ENCODE results near the gene SLAMF7.
"Not testable (repeated sequence)": the region's sequence is repeated elsewhere in the genome, so short reads cannot be mapped to it uniquely, and the experiment has no call there.

SLAMF7 gene

GRCh38 chr1:160779626-160780397 is 40.8 kb downstream of the SLAMF7 start:
- TF ChIP-seq, protein P1, sequence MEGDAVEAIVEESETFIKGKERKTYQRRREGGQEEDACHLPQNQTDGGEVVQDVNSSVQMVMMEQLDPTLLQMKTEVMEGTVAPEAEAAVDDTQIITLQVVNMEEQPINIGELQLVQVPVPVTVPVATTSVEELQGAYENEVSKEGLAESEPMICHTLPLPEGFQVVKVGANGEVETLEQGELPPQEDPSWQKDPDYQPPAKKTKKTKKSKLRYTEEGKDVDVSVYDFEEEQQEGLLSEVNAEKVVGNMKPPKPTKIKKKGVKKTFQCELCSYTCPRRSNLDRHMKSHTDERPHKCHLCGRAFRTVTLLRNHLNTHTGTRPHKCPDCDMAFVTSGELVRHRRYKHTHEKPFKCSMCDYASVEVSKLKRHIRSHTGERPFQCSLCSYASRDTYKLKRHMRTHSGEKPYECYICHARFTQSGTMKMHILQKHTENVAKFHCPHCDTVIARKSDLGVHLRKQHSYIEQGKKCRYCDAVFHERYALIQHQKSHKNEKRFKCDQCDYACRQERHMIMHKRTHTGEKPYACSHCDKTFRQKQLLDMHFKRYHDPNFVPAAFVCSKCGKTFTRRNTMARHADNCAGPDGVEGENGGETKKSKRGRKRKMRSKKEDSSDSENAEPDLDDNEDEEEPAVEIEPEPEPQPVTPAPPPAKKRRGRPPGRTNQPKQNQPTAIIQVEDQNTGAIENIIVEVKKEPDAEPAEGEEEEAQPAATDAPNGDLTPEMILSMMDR (IDR thresholded peaks at IDR 0.05; ENCODE audit: control insufficient read depth, extremely low read depth, insufficient read depth): no peak
- H3K4me3 ChIP-seq (ENCODE audit: low read depth, low read length): no peak overlapping the region
- DNase-seq (ENCODE audit: low read depth): no peak

- no peak overlapping the region for H3K4me3 ChIP-seq (ENCODE audit: low read depth, low read length)
- TF ChIP-seq, protein P1 (IDR thresholded peaks at IDR 0.05; ENCODE audit: control insufficient read depth, extremely low read depth, insufficient read depth): no peak
- no peak for DNase-seq (ENCODE audit: low read depth)
Measured at GRCh38 chr1:160780398-160780755, 41.3 kb downstream of the SLAMF7 start.

- H3K4me3 ChIP-seq (ENCODE audit: low read depth, low read length): no peak overlapping the region
- no peak for DNase-seq (ENCODE audit: low read depth)
- TF ChIP-seq, protein P1 (IDR thresholded peaks at IDR 0.05; ENCODE audit: control insufficient read depth, extremely low read depth, insufficient read depth): no peak
Measured at GRCh38 chr1:160781186-160781766, 42.2 kb downstream of the SLAMF7 start.

DNA sequence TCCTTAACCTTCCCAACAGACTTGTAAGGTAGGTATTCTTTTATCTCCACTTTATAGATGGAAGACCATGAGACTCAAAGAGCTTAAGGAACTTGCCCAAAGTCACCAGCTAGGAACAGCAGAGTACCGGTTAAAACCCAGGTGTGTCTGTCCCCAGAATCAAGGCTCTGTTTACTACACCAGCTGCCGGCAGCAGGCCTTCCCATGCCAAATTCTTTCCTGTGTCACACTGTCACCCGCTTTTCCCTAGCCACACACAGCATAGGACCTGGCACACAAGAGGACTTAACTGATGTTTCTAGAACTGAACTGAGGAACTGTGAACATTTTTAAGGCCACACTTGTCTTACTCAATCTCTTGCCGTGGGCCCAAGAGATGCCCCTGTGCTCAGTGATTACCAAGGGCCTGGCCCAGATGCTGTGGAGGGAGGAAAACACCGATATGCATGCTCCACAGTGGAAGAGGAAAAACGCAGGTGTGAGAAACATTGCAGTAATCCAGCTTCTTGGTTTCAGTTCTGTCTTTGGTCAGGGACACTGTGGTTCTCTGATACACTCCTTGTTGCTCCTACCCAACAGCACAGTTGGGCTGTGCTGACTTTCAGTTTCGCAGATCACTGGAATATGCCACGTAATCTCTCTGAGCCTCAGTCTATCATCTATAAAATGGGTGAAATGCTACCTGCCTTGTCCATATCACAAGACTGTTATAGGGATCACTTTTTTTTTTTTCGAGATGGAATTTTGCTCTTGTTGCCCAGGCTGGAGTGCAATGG is 43.1 kb downstream of the SLAMF7 start:
- DNase-seq (ENCODE audit: low read depth): no peak
- H3K4me3 ChIP-seq (ENCODE audit: low read depth, low read length): no peak overlapping the region
- TF ChIP-seq, protein P1 (IDR thresholded peaks at IDR 0.05; ENCODE audit: control insufficient read depth, extremely low read depth, insufficient read depth): no peak

DNA sequence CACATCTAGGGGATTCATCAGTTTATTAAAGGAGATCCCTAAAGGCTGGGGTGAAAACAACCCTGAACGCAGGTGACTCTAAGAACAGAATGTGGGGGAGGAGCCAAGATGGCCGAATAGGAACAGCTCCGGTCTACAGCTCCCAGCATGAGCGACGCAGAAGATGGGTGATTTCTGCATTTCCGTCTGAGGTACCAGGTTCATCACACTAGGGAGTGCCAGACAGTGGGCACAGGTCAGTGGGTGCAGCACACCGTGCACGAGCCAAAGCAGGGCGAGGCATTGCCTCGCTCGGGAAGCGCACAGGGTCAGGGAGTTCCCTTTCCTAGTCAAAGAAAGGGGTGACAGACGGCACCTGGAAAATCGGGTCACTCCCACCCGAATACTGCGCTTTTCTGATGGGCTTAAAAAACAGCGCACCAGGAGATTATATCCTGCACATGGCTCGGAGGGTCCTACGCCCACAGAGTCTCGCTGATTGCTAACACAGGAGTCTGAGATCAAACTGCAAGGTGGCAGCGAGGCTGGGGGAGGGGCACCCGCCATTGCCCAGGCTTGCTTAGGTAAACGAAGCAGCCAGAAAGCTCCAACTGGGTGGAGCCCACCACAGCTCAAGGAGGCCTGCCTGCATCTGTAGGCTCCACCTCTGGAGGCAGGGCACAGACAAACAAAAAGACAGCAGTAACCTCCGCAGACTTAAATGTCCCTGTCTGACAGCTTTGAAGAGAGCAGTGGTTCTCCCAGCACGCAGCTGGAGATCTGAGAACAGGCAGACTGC is 44.1 kb downstream of the SLAMF7 start:
- not testable (repeated sequence) for DNase-seq (ENCODE audit: low read depth); H3K4me3 ChIP-seq (ENCODE audit: low read depth, low read length)

DNA sequence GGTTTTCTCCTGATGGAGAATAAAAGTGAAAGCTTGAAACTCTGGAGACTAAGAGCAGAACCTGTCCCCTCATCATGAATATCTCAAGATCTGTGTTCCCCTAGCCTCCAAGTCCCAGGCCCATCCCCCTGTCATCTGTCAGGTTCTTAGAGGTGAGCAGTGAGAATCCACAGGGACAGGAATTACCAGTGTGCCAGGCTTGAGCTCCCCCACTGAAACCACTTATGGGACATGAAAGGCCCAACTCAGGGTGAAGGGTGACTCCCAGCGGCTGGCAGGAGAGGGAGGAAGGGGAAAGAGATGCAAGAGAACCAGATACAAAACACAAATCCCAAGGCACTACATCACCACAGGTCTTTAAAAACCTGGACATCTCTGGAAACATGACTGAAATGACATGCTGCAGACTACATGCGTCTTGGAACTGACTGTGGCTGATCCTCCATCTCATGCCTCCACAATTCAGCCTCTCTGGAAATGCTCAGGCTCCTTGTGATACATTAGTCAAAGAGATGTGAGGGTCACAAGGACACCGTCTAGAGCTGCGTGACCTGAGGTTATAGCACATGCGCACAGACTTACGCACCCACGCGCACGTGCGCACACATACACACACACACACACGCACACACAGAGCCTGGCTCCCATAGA is 50.1 kb downstream of the SLAMF7 start:
- TF ChIP-seq, protein P1 (IDR thresholded peaks at IDR 0.05; ENCODE audit: control insufficient read depth, extremely low read depth, insufficient read depth): no peak
- no peak for DNase-seq (ENCODE audit: low read depth)
- H3K4me3 ChIP-seq (ENCODE audit: low read depth, low read length): no peak overlapping the region

Measured in LNCaP clone FGC (cell line).